Measurements from ENCODE around the gene SLC22A23. TPM values are rescaled to one million over a fixed set of nuclear protein-coding genes. Genes with fewer than 3 reads are reported as not detected.

SLC22A23 gene
- total RNA-seq, 1 donor from 2014 or later, result 44.3 TPM

GRCh38 chr6:3283241-3283640, 173.6 kb downstream of the SLC22A23 start:
- no peak for DNase-seq

GRCh38 chr6:3282476-3283236, 174.2 kb downstream of the SLC22A23 start:
- no peak for DNase-seq

- peak; percentile 34 for DNase-seq
Measured at GRCh38 chr6:3281631-3282475, 175.0 kb downstream of the SLC22A23 start.

- no peak for DNase-seq
Measured at GRCh38 chr6:3280866-3281465, 175.9 kb downstream of the SLC22A23 start.

- no peak for DNase-seq
Measured at GRCh38 chr6:3280091-3280490, 176.8 kb downstream of the SLC22A23 start.

- no peak for DNase-seq
Measured at GRCh38 chr6:3278691-3279090, 178.2 kb downstream of the SLC22A23 start.

- DNase-seq, result no peak
Measured at GRCh38 chr6:3277851-3278416, 178.9 kb downstream of the SLC22A23 start.

- DNase-seq, result no peak
Measured at GRCh38 chr6:3277251-3277650, 179.6 kb downstream of the SLC22A23 start.

GRCh38 chr6:3276174-3277167, 180.4 kb downstream of the SLC22A23 start:
- DNase-seq, result no peak

- DNase-seq, result no peak
Measured at GRCh38 chr6:3273707-3274521, 182.9 kb downstream of the SLC22A23 start.

- no peak for DNase-seq
Measured at GRCh38 chr6:3272911-3273547, 183.8 kb downstream of the SLC22A23 start.

GRCh38 chr6:3271756-3272155, 185.1 kb downstream of the SLC22A23 start:
- DNase-seq, result no peak

- no peak for DNase-seq
Measured at GRCh38 chr6:3270258-3270657, 186.6 kb downstream of the SLC22A23 start.

GRCh38 chr6:3269281-3269975, 187.4 kb downstream of the SLC22A23 start:
- DNase-seq, result no peak

GRCh38 chr6:3268680-3269079, 188.2 kb downstream of the SLC22A23 start:
- DNase-seq, result no peak

GRCh38 chr6:3267162-3267561, 189.7 kb downstream of the SLC22A23 start:
- no peak for DNase-seq

GRCh38 chr6:3266170-3266569, 190.7 kb downstream of the SLC22A23 start:
- DNase-seq, result no peak

GRCh38 chr6:3265671-3266070, 191.2 kb downstream of the SLC22A23 start:
- no peak for DNase-seq

GRCh38 chr6:3264356-3264755, 192.5 kb downstream of the SLC22A23 start:
- no peak for DNase-seq

All from occipital lobe (tissue), 2 donors.